Measurements from ENCODE around the gene SLC35A2.

DNA sequence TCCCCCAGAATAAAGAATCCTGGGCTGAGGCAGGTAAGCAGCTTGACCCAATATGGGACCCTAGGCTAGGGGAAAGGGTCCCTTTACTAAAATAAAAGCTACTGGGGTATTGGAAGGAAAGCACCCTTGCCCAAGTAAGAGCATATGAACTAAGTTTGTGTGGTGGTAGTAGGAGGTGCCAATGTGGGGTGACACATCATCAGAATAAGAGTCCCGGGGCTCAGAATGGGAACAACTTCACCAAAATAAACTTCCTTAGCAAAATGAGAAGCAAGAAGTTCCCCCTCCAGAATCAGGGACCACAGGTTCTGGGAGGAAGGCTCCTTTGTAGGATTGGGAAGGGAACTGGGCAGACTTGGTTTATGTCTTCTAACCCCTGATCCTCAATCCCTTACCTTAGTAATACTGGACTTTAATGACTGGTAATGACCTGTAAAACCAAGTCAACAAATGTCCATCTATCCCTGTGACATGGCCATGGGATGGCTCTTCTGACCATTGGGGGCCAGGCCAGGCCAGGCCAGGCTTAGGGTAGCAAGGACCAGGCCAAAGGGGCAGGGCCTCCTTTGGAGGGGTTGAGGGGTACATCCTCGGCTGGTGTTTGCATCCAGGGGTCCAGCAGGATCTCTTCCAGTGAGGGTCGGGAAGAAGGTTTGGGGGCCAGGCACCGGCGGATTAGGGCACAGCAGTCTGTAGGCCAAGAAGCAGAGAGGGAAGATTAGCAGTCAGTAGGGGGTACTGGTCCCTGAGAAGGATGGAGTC lies 2.3 kb upstream of the SLC35A2 start:
- TF ChIP-seq SUZ12 (IDR thresholded peaks at IDR 0.05; ENCODE audit: extremely low read depth, insufficient read depth, insufficient read length): no peak
- no peak for TF ChIP-seq ZNF274 (IDR thresholded peaks at IDR 0.05; ENCODE audit: low read depth, low read length)
- TF ChIP-seq YY1 (IDR thresholded peaks at IDR 0.05; ENCODE audit: insufficient read depth, insufficient read length): no peak

Measured in NT2/D1 (cell line).